ENCODE measurements around the gene NCOA7.

The NCOA7 gene

DNA sequence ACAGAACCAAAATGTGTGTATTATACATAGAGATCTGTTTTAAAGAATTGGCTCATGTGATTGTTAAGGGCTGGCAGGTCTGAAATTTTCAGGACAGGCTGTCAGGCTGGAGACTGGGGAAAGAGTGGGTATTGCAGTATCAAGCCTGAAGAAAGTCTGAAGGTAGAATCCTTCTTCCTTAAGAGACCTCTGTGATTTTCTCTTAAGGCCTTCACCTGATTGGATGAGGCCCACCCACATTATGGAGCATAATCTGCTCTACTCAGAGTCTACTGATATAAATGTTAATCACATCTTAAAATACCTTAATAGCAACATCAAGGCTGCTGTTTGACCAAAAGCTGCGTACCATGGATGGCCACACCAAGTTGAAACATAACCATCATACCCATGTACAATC is 122.4 kb downstream of the NCOA7 start:
- H3K9me3 ChIP-seq (ENCODE audit: insufficient read depth, low read length), result no peaks in the 10 kb centered on the region
- H3K4me2 ChIP-seq (ENCODE audit: low read depth, low read length, poor library complexity, severe bottlenecking), result no peak overlapping the region
- H4K20me1 ChIP-seq (ENCODE audit: low read depth, low read length), result no peaks in the 10 kb centered on the region
- H3K9me2 ChIP-seq (replicated peaks; ENCODE audit: insufficient read depth, low read length), result no peaks in the 10 kb centered on the region
- no peak overlapping the region for H3K27ac ChIP-seq (ENCODE audit: low read depth, low read length)
- TF ChIP-seq, protein P1, sequence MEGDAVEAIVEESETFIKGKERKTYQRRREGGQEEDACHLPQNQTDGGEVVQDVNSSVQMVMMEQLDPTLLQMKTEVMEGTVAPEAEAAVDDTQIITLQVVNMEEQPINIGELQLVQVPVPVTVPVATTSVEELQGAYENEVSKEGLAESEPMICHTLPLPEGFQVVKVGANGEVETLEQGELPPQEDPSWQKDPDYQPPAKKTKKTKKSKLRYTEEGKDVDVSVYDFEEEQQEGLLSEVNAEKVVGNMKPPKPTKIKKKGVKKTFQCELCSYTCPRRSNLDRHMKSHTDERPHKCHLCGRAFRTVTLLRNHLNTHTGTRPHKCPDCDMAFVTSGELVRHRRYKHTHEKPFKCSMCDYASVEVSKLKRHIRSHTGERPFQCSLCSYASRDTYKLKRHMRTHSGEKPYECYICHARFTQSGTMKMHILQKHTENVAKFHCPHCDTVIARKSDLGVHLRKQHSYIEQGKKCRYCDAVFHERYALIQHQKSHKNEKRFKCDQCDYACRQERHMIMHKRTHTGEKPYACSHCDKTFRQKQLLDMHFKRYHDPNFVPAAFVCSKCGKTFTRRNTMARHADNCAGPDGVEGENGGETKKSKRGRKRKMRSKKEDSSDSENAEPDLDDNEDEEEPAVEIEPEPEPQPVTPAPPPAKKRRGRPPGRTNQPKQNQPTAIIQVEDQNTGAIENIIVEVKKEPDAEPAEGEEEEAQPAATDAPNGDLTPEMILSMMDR (IDR thresholded peaks at IDR 0.05; ENCODE audit: insufficient read depth, low read length, poor library complexity, severe bottlenecking), result no peak
- no peak for TF ChIP-seq EZH2phosphoT487 (conservative IDR thresholded peaks at IDR 0.05; ENCODE audit: low read length)
- no peaks in the 10 kb centered on the region for H3K27me3 ChIP-seq (ENCODE audit: low read length)
- H2AFZ ChIP-seq (ENCODE audit: low read depth, low read length, severe bottlenecking), result no peak overlapping the region
- no peaks in the 10 kb centered on the region for H3K79me2 ChIP-seq (ENCODE audit: insufficient read depth, low read length)
- H3K36me3 ChIP-seq (ENCODE audit: low read length), result peaks cover 14% of the 10 kb centered on the region
- no peak overlapping the region for H3K9ac ChIP-seq (ENCODE audit: low read length)
- no peak overlapping the region for H3K4me3 ChIP-seq (ENCODE audit: insufficient read depth, low read length, poor library complexity, severe bottlenecking)
- H3F3A ChIP-seq (ENCODE audit: insufficient read depth), result no peaks in the 10 kb centered on the region

DNA sequence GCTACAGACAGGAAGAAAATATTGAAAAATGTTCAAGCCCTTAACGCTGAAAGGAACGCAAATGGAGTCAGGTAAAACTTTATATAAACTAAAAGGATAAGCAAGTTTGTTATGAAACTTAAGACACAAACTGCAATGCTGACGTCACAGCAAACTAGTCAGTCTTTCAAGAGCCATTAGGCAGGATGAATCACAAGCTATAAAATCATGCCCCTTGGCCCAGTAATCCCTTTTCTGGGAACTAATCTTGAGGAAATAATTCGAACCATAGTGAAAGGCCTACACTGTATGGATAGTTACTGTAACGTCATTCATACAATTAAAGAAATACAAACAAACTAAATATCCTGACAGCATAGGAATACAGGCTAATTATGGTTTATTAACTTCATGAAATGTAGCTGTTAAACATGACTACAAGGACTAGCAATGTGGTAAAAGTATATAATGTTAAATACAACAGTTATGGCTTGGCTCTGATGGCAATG is 123.1 kb downstream of the NCOA7 start:
- Histone ChIP-seq H3K9me2 (replicated peaks; ENCODE audit: insufficient read depth, low read length) (no peaks in the 10 kb centered on the region), H3K9ac (ENCODE audit: low read length) (no peak overlapping the region), H3K27me3 (ENCODE audit: low read length) (no peaks in the 10 kb centered on the region), H3F3A (ENCODE audit: insufficient read depth) (no peaks in the 10 kb centered on the region), H3K36me3 (ENCODE audit: low read length) (peaks cover 14% of the 10 kb centered on the region), H4K20me1 (ENCODE audit: low read depth, low read length) (no peaks in the 10 kb centered on the region), H3K4me2 (ENCODE audit: low read depth, low read length, poor library complexity, severe bottlenecking) (no peak overlapping the region), H2AFZ (ENCODE audit: low read depth, low read length, severe bottlenecking) (no peak overlapping the region), H3K79me2 (ENCODE audit: insufficient read depth, low read length) (no peaks in the 10 kb centered on the region), H3K27ac (ENCODE audit: low read depth, low read length) (no peak overlapping the region), H3K4me3 (ENCODE audit: insufficient read depth, low read length, poor library complexity, severe bottlenecking) (no peak overlapping the region), H3K9me3 (ENCODE audit: insufficient read depth, low read length) (no peaks in the 10 kb centered on the region)
- no peak for TF ChIP-seq EZH2phosphoT487 (conservative IDR thresholded peaks at IDR 0.05; ENCODE audit: low read length)
- TF ChIP-seq, protein P1 (IDR thresholded peaks at IDR 0.05; ENCODE audit: insufficient read depth, low read length, poor library complexity, severe bottlenecking), result no peak

DNA sequence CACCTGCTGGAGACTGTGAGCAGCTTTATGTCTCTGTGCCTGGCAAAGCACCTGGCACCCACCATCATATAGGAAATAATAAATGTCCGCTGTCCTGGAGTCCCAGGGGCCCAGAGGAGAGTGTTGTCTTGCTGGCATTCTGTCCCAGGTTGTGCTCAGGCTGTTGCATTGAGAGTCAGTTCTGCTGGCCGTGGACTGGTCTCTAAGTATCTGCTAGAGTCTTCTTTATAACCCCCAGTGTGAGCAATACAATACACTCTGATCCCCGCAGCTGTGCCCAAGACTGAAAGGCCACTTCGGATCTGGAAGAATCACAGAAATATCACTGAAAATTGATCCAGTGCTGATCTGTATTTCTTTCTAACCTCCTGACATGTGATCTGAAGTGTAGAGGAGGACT is 127.5 kb downstream of the NCOA7 start:
- H3K9me3 ChIP-seq (ENCODE audit: insufficient read depth, low read length), result no peaks in the 10 kb centered on the region
- no peak overlapping the region for H3K4me2 ChIP-seq (ENCODE audit: low read depth, low read length, poor library complexity, severe bottlenecking)
- no peaks in the 10 kb centered on the region for H3K27me3 ChIP-seq (ENCODE audit: low read length)
- no peak overlapping the region for H3K4me3 ChIP-seq (ENCODE audit: insufficient read depth, low read length, poor library complexity, severe bottlenecking)
- H2AFZ ChIP-seq (ENCODE audit: low read depth, low read length, severe bottlenecking), result no peak overlapping the region
- no peaks in the 10 kb centered on the region for H4K20me1 ChIP-seq (ENCODE audit: low read depth, low read length)
- H3K9ac ChIP-seq (ENCODE audit: low read length), result no peak overlapping the region
- H3K79me2 ChIP-seq (ENCODE audit: insufficient read depth, low read length), result no peaks in the 10 kb centered on the region
- H3F3A ChIP-seq (ENCODE audit: insufficient read depth), result no peaks in the 10 kb centered on the region
- H3K27ac ChIP-seq (ENCODE audit: low read depth, low read length), result no peak overlapping the region
- TF ChIP-seq, protein P1 (IDR thresholded peaks at IDR 0.05; ENCODE audit: insufficient read depth, low read length, poor library complexity, severe bottlenecking), result no peak
- TF ChIP-seq EZH2phosphoT487 (conservative IDR thresholded peaks at IDR 0.05; ENCODE audit: low read length), result no peak
- peaks cover 37% of the 10 kb centered on the region for H3K36me3 ChIP-seq (ENCODE audit: low read length)
- H3K9me2 ChIP-seq (replicated peaks; ENCODE audit: insufficient read depth, low read length), result no peaks in the 10 kb centered on the region

All from SU-DHL-6 (cell line).